ENCODE measurements around the gene ELAPOR2.
"Not testable (repeated sequence)": the region's sequence is repeated elsewhere in the genome, so short reads cannot be mapped to it uniquely, and the experiment has no call there.

The ELAPOR2 gene
- 29.5 to 37.7 reads per million in 2 donors for total RNA-seq

- DNase-seq: peak; percentile 71
Measured at GRCh38 chr7:87059525-87060287, at the start of gene ELAPOR2. Gene ELAPOR2 (minus strand): TSS chr7:87059654. CDS start chr7:87059513, 141 bp downstream.

GRCh38 chr7:87107949-87108776 is 48.7 kb upstream of the ELAPOR2 start:
- DNase-seq: no peak

GRCh38 chr7:87106974-87107612 is 47.6 kb upstream of the ELAPOR2 start:
- no peak for DNase-seq

GRCh38 chr7:87105401-87105800 is 45.9 kb upstream of the ELAPOR2 start:
- DNase-seq: no peak

GRCh38 chr7:87100326-87100725 is 40.9 kb upstream of the ELAPOR2 start:
- no peak for DNase-seq

- not testable (repeated sequence) for DNase-seq
Measured at GRCh38 chr7:87097375-87097774, 37.9 kb upstream of the ELAPOR2 start.

GRCh38 chr7:87094322-87094721 is 34.9 kb upstream of the ELAPOR2 start:
- no peak for DNase-seq

GRCh38 chr7:87092568-87093091 is 33.2 kb upstream of the ELAPOR2 start:
- DNase-seq: no peak

- no peak for DNase-seq
Measured at GRCh38 chr7:87091487-87092066, 32.1 kb upstream of the ELAPOR2 start.

GRCh38 chr7:87083865-87084519 is 24.5 kb upstream of the ELAPOR2 start:
- no peak for DNase-seq

GRCh38 chr7:87082675-87083074 is 23.2 kb upstream of the ELAPOR2 start:
- no peak for DNase-seq

GRCh38 chr7:87075671-87076404 is 16.4 kb upstream of the ELAPOR2 start:
- DNase-seq: no peak

GRCh38 chr7:87067788-87068187 is 8.3 kb upstream of the ELAPOR2 start:
- DNase-seq: no peak

GRCh38 chr7:87060288-87060537 is 759 bp upstream of the ELAPOR2 start:
- no peak for DNase-seq

- DNase-seq: no peak
Measured at GRCh38 chr7:87058744-87059524, 520 bp downstream of the ELAPOR2 start.

GRCh38 chr7:87057210-87057609 is 2.2 kb downstream of the ELAPOR2 start:
- no peak for DNase-seq

GRCh38 chr7:87056346-87056745 is 3.1 kb downstream of the ELAPOR2 start:
- no peak for DNase-seq

GRCh38 chr7:87048839-87049238 is 10.6 kb downstream of the ELAPOR2 start:
- DNase-seq: no peak

- DNase-seq: no peak
Measured at GRCh38 chr7:87046456-87046855, 13.0 kb downstream of the ELAPOR2 start.

GRCh38 chr7:87044713-87045112 is 14.7 kb downstream of the ELAPOR2 start:
- not testable (repeated sequence) for DNase-seq

- DNase-seq: not testable (repeated sequence)
Measured at GRCh38 chr7:87041586-87041985, 17.9 kb downstream of the ELAPOR2 start.

Data from activated gamma-delta T cell (primary cell).